Measurements from ENCODE around the gene MAPK4. TPM values are rescaled to one million over a fixed set of nuclear protein-coding genes. Genes with fewer than 3 reads are reported as not detected.

The MAPK4 gene
- total RNA-seq, 1 experiment from 2014 or later: 4.2 TPM

DNA sequence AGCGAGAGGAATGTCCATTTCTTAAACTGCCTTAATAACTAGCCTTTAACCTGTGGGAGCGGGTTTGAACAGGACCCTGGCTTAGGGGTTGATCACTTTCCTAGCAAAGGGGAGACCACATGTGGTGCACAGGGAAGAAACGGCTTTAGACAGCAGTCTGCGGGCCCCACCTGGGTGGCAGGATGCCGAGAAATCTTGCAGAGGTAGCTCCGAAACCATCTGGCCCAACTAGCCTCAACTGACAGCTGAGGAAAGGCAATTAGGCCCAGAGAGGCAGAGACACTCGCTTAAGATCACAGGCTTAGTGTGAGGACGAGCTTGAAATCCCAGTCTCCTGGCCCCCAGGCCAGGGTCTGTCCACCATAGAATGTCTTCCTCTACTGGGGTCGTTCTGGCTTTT, 170.1 kb downstream of the MAPK4 start:
- H3K27me3 Mint-ChIP-seq (ENCODE audit: low read depth): no peaks in the 10 kb centered on the region
- H3K4me1 Mint-ChIP-seq: peaks cover 20% of the 10 kb centered on the region

DNA sequence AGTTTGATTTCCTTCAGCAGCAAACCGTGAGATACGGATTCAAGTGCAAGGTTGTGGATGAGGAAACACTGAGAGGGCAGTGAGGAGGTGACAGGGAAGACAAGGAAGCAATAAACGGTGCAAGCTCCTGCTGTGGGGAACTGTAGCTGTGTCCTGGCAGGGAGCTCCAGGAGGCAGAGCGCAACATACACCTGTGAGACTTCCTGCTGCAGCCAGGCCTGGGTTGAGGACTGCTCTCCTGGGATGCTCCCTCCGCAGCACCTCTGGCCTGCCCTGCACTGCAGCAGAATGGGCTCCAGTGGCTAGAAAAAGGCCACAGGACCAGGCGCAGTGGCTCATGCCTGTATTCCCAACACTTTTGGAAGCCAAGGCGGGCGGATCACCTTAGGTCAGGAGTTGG, 174.5 kb downstream of the MAPK4 start:
- H3K27ac Mint-ChIP-seq: no peak overlapping the region
- POLR2A ChIA-PET: interaction anchor here (0.6 kb wide), 1 partner anchor 36 kb away, joined by 3 read pairs; no protein-coding TSS in a partner anchor
- H3K4me3 Mint-ChIP-seq: no peak overlapping the region
- CTCF ChIA-PET: no interaction called here
- peak; percentile 38; the same call in 1 of the 2 replicates for ATAC-seq
- no peaks in the 10 kb centered on the region for H3K27me3 Mint-ChIP-seq (ENCODE audit: low read depth)
- no peak for DNase-seq (ENCODE audit: low spot score)
- peaks cover 11% of the 10 kb centered on the region; the same call in 1 of the 2 replicates for H3K9me3 Mint-ChIP-seq
- peaks cover 2% of the 10 kb centered on the region; the same call in 1 of the 2 replicates for H3K4me1 Mint-ChIP-seq
- H3K36me3 Mint-ChIP-seq: no peaks in the 10 kb centered on the region
- TF ChIP-seq CREM (CRISPR knock-in tag; IDR thresholded peaks at IDR 0.05) (no peak), ZNF121 (CRISPR knock-in tag; IDR thresholded peaks at IDR 0.05) (no peak), IRF2 (CRISPR knock-in tag; IDR thresholded peaks at IDR 0.05; ENCODE audit: borderline replicate concordance, low read depth) (no peak), GRHL2 (CRISPR knock-in tag; IDR thresholded peaks at IDR 0.05; ENCODE audit: insufficient replicate concordance, severe bottlenecking) (no peak), ZNF263 (CRISPR knock-in tag; IDR thresholded peaks at IDR 0.05; ENCODE audit: low read depth) (no peak)
- TF ChIP-seq, protein P1, sequence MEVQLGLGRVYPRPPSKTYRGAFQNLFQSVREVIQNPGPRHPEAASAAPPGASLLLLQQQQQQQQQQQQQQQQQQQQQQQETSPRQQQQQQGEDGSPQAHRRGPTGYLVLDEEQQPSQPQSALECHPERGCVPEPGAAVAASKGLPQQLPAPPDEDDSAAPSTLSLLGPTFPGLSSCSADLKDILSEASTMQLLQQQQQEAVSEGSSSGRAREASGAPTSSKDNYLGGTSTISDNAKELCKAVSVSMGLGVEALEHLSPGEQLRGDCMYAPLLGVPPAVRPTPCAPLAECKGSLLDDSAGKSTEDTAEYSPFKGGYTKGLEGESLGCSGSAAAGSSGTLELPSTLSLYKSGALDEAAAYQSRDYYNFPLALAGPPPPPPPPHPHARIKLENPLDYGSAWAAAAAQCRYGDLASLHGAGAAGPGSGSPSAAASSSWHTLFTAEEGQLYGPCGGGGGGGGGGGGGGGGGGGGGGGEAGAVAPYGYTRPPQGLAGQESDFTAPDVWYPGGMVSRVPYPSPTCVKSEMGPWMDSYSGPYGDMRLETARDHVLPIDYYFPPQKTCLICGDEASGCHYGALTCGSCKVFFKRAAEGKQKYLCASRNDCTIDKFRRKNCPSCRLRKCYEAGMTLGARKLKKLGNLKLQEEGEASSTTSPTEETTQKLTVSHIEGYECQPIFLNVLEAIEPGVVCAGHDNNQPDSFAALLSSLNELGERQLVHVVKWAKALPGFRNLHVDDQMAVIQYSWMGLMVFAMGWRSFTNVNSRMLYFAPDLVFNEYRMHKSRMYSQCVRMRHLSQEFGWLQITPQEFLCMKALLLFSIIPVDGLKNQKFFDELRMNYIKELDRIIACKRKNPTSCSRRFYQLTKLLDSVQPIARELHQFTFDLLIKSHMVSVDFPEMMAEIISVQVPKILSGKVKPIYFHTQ (CRISPR knock-in tag; IDR thresholded peaks at IDR 0.05): no peak
- TF ChIP-seq, protein P2, sequence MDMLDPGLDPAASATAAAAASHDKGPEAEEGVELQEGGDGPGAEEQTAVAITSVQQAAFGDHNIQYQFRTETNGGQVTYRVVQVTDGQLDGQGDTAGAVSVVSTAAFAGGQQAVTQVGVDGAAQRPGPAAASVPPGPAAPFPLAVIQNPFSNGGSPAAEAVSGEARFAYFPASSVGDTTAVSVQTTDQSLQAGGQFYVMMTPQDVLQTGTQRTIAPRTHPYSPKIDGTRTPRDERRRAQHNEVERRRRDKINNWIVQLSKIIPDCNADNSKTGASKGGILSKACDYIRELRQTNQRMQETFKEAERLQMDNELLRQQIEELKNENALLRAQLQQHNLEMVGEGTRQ (CRISPR knock-in tag; IDR thresholded peaks at IDR 0.05): no peak

More for the DNA sequence above, 170.1 kb downstream of the MAPK4 start:
- H3K4me3 Mint-ChIP-seq: no peak overlapping the region
- no peaks in the 10 kb centered on the region for H3K9me3 Mint-ChIP-seq
- DNase-seq (ENCODE audit: low spot score) (no peak), ATAC-seq (no peak)
- H3K36me3 Mint-ChIP-seq: no peaks in the 10 kb centered on the region
- ChIA-PET CTCF (no interaction called here), POLR2A (no interaction called here)
- TF ChIP-seq SOX15 (CRISPR knock-in tag; IDR thresholded peaks at IDR 0.05) (no peak), ESRRA (CRISPR knock-in tag; IDR thresholded peaks at IDR 0.05; ENCODE audit: borderline replicate concordance) (no peak), TP53 (CRISPR knock-in tag; IDR thresholded peaks at IDR 0.05) (no peak), FOXK1 (CRISPR knock-in tag; IDR thresholded peaks at IDR 0.05) (no peak), CREM (CRISPR knock-in tag; IDR thresholded peaks at IDR 0.05) (no peak), PRRX2 (CRISPR knock-in tag; IDR thresholded peaks at IDR 0.05) (no peak), ZNF416 (CRISPR knock-in tag; IDR thresholded peaks at IDR 0.05) (no peak), SMAD4 (CRISPR knock-in tag; IDR thresholded peaks at IDR 0.05) (no peak), SMAD3 (CRISPR knock-in tag; IDR thresholded peaks at IDR 0.05; ENCODE audit: borderline replicate concordance) (no peak), MXD4 (CRISPR knock-in tag; IDR thresholded peaks at IDR 0.05; ENCODE audit: borderline replicate concordance) (no peak)
- TF ChIP-seq, protein P3, sequence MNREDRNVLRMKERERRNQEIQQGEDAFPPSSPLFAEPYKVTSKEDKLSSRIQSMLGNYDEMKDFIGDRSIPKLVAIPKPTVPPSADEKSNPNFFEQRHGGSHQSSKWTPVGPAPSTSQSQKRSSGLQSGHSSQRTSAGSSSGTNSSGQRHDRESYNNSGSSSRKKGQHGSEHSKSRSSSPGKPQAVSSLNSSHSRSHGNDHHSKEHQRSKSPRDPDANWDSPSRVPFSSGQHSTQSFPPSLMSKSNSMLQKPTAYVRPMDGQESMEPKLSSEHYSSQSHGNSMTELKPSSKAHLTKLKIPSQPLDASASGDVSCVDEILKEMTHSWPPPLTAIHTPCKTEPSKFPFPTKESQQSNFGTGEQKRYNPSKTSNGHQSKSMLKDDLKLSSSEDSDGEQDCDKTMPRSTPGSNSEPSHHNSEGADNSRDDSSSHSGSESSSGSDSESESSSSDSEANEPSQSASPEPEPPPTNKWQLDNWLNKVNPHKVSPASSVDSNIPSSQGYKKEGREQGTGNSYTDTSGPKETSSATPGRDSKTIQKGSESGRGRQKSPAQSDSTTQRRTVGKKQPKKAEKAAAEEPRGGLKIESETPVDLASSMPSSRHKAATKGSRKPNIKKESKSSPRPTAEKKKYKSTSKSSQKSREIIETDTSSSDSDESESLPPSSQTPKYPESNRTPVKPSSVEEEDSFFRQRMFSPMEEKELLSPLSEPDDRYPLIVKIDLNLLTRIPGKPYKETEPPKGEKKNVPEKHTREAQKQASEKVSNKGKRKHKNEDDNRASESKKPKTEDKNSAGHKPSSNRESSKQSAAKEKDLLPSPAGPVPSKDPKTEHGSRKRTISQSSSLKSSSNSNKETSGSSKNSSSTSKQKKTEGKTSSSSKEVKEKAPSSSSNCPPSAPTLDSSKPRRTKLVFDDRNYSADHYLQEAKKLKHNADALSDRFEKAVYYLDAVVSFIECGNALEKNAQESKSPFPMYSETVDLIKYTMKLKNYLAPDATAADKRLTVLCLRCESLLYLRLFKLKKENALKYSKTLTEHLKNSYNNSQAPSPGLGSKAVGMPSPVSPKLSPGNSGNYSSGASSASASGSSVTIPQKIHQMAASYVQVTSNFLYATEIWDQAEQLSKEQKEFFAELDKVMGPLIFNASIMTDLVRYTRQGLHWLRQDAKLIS (CRISPR knock-in tag; IDR thresholded peaks at IDR 0.05; ENCODE audit: borderline replicate concordance): no peak
- TF ChIP-seq, protein P4, sequence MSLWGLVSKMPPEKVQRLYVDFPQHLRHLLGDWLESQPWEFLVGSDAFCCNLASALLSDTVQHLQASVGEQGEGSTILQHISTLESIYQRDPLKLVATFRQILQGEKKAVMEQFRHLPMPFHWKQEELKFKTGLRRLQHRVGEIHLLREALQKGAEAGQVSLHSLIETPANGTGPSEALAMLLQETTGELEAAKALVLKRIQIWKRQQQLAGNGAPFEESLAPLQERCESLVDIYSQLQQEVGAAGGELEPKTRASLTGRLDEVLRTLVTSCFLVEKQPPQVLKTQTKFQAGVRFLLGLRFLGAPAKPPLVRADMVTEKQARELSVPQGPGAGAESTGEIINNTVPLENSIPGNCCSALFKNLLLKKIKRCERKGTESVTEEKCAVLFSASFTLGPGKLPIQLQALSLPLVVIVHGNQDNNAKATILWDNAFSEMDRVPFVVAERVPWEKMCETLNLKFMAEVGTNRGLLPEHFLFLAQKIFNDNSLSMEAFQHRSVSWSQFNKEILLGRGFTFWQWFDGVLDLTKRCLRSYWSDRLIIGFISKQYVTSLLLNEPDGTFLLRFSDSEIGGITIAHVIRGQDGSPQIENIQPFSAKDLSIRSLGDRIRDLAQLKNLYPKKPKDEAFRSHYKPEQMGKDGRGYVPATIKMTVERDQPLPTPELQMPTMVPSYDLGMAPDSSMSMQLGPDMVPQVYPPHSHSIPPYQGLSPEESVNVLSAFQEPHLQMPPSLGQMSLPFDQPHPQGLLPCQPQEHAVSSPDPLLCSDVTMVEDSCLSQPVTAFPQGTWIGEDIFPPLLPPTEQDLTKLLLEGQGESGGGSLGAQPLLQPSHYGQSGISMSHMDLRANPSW (CRISPR knock-in tag; conservative IDR thresholded peaks at IDR 0.05; ENCODE audit: low read depth): no peak
- TF ChIP-seq, protein P5, sequence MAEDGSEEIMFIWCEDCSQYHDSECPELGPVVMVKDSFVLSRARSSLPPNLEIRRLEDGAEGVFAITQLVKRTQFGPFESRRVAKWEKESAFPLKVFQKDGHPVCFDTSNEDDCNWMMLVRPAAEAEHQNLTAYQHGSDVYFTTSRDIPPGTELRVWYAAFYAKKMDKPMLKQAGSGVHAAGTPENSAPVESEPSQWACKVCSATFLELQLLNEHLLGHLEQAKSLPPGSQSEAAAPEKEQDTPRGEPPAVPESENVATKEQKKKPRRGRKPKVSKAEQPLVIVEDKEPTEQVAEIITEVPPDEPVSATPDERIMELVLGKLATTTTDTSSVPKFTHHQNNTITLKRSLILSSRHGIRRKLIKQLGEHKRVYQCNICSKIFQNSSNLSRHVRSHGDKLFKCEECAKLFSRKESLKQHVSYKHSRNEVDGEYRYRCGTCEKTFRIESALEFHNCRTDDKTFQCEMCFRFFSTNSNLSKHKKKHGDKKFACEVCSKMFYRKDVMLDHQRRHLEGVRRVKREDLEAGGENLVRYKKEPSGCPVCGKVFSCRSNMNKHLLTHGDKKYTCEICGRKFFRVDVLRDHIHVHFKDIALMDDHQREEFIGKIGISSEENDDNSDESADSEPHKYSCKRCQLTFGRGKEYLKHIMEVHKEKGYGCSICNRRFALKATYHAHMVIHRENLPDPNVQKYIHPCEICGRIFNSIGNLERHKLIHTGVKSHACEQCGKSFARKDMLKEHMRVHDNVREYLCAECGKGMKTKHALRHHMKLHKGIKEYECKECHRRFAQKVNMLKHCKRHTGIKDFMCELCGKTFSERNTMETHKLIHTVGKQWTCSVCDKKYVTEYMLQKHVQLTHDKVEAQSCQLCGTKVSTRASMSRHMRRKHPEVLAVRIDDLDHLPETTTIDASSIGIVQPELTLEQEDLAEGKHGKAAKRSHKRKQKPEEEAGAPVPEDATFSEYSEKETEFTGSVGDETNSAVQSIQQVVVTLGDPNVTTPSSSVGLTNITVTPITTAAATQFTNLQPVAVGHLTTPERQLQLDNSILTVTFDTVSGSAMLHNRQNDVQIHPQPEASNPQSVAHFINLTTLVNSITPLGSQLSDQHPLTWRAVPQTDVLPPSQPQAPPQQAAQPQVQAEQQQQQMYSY (CRISPR knock-in tag; IDR thresholded peaks at IDR 0.05): no peak
- TF ChIP-seq, protein P6, sequence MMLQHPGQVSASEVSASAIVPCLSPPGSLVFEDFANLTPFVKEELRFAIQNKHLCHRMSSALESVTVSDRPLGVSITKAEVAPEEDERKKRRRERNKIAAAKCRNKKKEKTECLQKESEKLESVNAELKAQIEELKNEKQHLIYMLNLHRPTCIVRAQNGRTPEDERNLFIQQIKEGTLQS (CRISPR knock-in tag; conservative IDR thresholded peaks at IDR 0.05): no peak
- no peak overlapping the region for H3K27ac Mint-ChIP-seq
